Small intestine (tissue), 7 donors: ENCODE data around the gene CIB2. TPM values are rescaled to one million over a fixed set of nuclear protein-coding genes. Genes with fewer than 3 reads are reported as not detected.

ENCODE experiments used
- DNase-seq, 2 donors: peaks; one replicate each; pipeline versions ENCODE4 v3.0.0 to v3.0.0-alpha.2; 2013
- FAIRE-seq: peaks from 2 replicates; lab custom pipeline; 2012; peaks lifted over from hg19 to GRCh38; lab: Jason Lieb, UNC
- H3K27ac ChIP-seq, 3 donors: one replicate each; pipeline ENCODE4 v1.5.1; 2013; ENCODE audit warnings: low read length in 2 of 3, mild to moderate bottlenecking in 2 of 3, control low read depth in 1 of 3, inconsistent platforms in 1 of 3, low read depth in 1 of 3, moderate library complexity in 1 of 3
- H3K27me3 ChIP-seq, 3 donors: one replicate each; pipeline ENCODE4 v1.6.1; 2013; ENCODE audit warnings: low read length in 3 of 3, inconsistent platforms in 1 of 3; ENCODE audit not compliant: control insufficient read depth in 3 of 3, insufficient read depth in 3 of 3
- H3K36me3 ChIP-seq, 3 donors: one replicate each; pipeline ENCODE4 v1.6.1; 2013; ENCODE audit warnings: low read length in 3 of 3, inconsistent platforms in 1 of 3, low read depth in 1 of 3, mild to moderate bottlenecking in 1 of 3, moderate library complexity in 1 of 3; ENCODE audit not compliant: control insufficient read depth in 3 of 3, insufficient read depth in 2 of 3
- H3K4me1 ChIP-seq, 3 donors: one replicate each; pipeline ENCODE4 v1.6.1; 2013; ENCODE audit warnings: low read length in 2 of 3, inconsistent platforms in 1 of 3, low read depth in 1 of 3, mild to moderate bottlenecking in 1 of 3, moderate library complexity in 1 of 3; ENCODE audit not compliant: control insufficient read depth in 3 of 3, insufficient read depth in 2 of 3
- H3K4me3 ChIP-seq, 3 donors: one replicate each; pipeline ENCODE4 v1.5.1; 2013; ENCODE audit warnings: low read length in 3 of 3, control low read depth in 1 of 3, inconsistent platforms in 1 of 3, low read depth in 1 of 3, mild to moderate bottlenecking in 1 of 3, moderate library complexity in 1 of 3
- H3K9me3 ChIP-seq, 2 donors: one replicate each; pipeline ENCODE4 v1.6.1; 2013; ENCODE audit warnings: low read depth in 1 of 2, low read length in 1 of 2; ENCODE audit not compliant: control insufficient read depth in 2 of 2, insufficient read depth in 1 of 2
- WGBS, 3 donors: extraction: QIAGEN DNeasy Blood & Tissue Kit; methylation state at CpG; one replicate each; pipeline ENCODE4 v1.1.7; 2013; 5-methylcytosine and 5-hydroxymethylcytosine counted together
- polyA plus RNA-seq, 4 donors: library from polyadenylated mRNA; stranded (reverse) in 3 of 4; unstranded in 1 of 4; fragments of 200-250 nt in 3 of 4; fragments of 120-200 nt in 1 of 4; gene quantifications; one replicate each; pipeline versions ENCODE4 v1.2.1 to v1.2.3, GENCODE V29; 2013
- donor health status: healthy with polysubstance abuse.
- donor health status: control.
- donor health status: control.
- donor health status: Bipolar disorder and iron deficiency.
- donor health status: healthy.

The CIB2 gene
- polyA plus RNA-seq, 4 donors, result 12.7 to 143 (median 52.5) TPM

DNA sequence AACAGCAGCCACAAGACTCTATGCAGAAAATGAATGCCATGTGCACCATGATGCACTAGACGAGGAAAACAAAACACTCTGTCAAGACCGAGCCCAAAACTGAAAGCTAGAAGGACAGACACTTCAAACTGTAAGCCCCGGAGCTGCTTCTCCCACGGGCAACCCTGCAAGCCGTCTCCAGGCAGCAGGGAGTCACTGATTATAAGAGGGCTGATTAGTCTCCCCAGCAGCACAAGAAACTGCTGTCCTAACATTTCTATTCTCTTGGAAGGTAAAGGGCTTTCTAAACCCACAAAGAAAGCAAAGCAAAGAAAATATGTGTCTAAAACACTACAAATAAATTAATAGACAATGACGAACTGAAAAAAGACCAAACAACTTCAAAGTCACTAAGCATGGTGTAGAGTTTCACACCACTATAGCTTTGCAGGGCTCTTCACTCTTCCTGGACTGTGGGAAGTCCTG is 69.2 kb downstream of the CIB2 start:
- no peak for FAIRE-seq

GRCh38 chr15:78060232-78060631 is 71.0 kb downstream of the CIB2 start:
- peaks cover 0 to 18% (median 0%) of the 10 kb centered on the region in 3 donors for H3K36me3 ChIP-seq
- FAIRE-seq (no peak), DNase-seq (no peak)
- peaks cover 19 to 64% (median 53%) of the 10 kb centered on the region in 3 donors for H3K4me1 ChIP-seq
- H3K27me3 ChIP-seq, result no peaks in the 10 kb centered on the region
- H3K9me3 ChIP-seq, result no peaks in the 10 kb centered on the region
- 88 to 99% (median 95%) methylated on average over 5 of the region's 5 CpGs for WGBS, 3 donors
- peak overlapping the region in 1 of 3 donors; percentile 30 for H3K27ac ChIP-seq
- H3K4me3 ChIP-seq, result no peak overlapping the region

More for the DNA sequence above, 69.2 kb downstream of the CIB2 start:
- no peak overlapping the region for H3K4me3 ChIP-seq
- peak overlapping the region; percentile 22 to 62 (median 47) for H3K27ac ChIP-seq
- peaks cover 0 to 16% (median 0%) of the 10 kb centered on the region in 3 donors for H3K36me3 ChIP-seq
- DNase-seq, result peak; percentile 54 to 61
- H3K4me1 ChIP-seq, result peaks cover 10 to 65% (median 50%) of the 10 kb centered on the region in 3 donors
- no peaks in the 10 kb centered on the region for H3K9me3 ChIP-seq
- 2 to 3% (median 2%) methylated on average over 6 of the region's 6 CpGs for WGBS, 3 donors
- H3K27me3 ChIP-seq, result no peaks in the 10 kb centered on the region

- DNase-seq, result no peak
These were observed 72.0 kb downstream of the CIB2 start for GRCh38 chr15:78059110-78059839.

DNA sequence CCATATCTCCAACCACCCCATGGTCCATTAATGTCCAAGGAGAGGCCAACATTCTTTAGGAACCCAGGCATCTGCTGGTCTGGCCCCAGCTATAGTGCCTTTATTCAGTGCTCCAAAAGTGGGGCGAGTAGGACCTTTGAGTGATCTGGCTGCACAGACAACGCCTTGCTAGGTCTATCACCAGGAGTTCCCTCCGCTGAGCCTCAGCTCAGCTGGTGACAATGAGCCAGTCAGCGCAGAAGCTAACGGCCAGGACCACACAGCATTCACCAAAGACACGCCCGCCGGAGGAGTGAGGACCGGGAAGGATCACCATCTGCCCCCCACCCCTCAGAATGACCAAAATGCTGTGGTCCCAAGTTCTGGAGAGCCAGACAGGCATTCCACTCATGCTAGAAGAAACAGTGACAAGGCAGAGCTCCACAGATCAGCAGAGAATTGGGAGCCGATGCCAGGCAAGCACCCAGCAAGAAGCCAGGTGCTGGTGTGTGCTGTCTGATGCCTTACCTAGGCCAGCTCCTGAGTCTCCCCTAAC is 72.8 kb downstream of the CIB2 start:
- WGBS, 3 donors, result 86 to 90% (median 90%) methylated on average over 10 of the region's 10 CpGs
- H3K9me3 ChIP-seq, result no peaks in the 10 kb centered on the region
- H3K4me3 ChIP-seq, result no peak overlapping the region
- H3K27ac ChIP-seq, result peak overlapping the region in 2 of 3 donors; percentile 4 to 41
- DNase-seq (peak in 1 of 2 donors; percentile 3), FAIRE-seq (no peak)
- H3K4me1 ChIP-seq, result peaks cover 19 to 58% (median 47%) of the 10 kb centered on the region in 3 donors
- H3K36me3 ChIP-seq, result peaks cover 0 to 21% (median 0%) of the 10 kb centered on the region in 3 donors
- no peaks in the 10 kb centered on the region for H3K27me3 ChIP-seq

More at GRCh38 chr15:78059110-78059839, 72.0 kb downstream of the CIB2 start:
- Histone ChIP-seq H3K36me3 (peaks cover 0 to 19% (median 0%) of the 10 kb centered on the region in 3 donors), H3K4me1 (peaks cover 19 to 57% (median 51%) of the 10 kb centered on the region in 3 donors), H3K4me3 (no peak overlapping the region), H3K9me3 (no peaks in the 10 kb centered on the region), H3K27ac (peak overlapping the region in 2 of 3 donors; percentile 9 to 60), H3K27me3 (no peaks in the 10 kb centered on the region)
- FAIRE-seq, result no peak
- 67 to 78% (median 78%) methylated on average over 3 of the region's 3 CpGs for WGBS, 3 donors

DNA sequence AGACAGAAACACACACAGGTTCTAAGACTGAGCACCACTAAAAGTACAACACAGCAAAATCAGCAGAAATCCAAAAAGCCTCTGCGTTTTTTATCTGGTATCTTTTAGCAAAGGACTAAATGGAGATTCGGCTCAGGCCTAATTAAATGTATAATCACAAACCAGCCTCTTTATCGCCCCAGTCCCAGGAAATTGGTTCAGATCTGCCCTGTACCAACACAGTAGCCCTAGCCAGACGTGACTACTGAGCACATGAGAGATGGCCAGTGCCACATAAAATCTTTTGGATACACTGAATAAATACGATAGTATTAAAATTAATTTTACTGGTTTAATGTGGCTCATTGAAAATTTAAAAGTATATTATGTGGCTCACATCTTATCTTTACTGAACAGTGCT is 73.4 kb downstream of the CIB2 start:
- H3K4me1 ChIP-seq, result peaks cover 19 to 62% (median 43%) of the 10 kb centered on the region in 3 donors
- no peak for FAIRE-seq
- peak overlapping the region; percentile 9 to 50 (median 12) for H3K27ac ChIP-seq
- H3K4me3 ChIP-seq, result no peak overlapping the region
- DNase-seq, result no peak
- peaks cover 0 to 24% (median 0%) of the 10 kb centered on the region in 3 donors for H3K36me3 ChIP-seq
- H3K27me3 ChIP-seq, result no peaks in the 10 kb centered on the region
- H3K9me3 ChIP-seq, result no peaks in the 10 kb centered on the region
- WGBS, 3 donors, result 84 to 90% (median 85%) methylated on average over 5 of the region's 5 CpGs

DNA sequence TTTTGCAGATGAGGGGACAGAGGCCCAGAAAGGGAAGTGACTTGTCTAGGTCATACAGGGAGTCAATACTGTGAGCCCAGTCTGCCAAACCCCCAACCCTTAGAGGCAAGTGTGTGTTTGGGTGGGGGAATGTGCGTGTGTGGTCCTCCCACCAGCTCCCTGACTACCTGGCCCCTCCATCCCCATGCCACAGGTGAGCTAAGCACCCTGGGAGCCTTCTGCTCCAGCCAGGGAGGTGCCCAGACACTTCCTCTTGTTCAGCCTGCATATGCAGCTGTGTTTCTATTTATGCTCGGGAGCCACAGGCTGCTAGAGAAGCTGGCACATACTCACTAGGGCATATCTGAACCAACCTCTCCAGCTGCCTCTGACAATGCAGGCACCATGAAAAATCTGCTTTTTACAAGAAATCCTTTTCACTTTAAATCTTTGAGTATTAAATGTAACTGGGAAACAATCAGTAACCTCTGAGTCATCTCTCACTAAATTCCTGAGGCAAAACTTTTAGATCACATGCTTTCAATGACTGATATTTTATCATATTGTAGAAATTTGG is 74.5 kb downstream of the CIB2 start:
- Histone ChIP-seq H3K27me3 (no peaks in the 10 kb centered on the region), H3K4me3 (no peak overlapping the region), H3K9me3 (no peaks in the 10 kb centered on the region), H3K4me1 (peaks cover 22 to 65% (median 45%) of the 10 kb centered on the region in 3 donors), H3K27ac (peak overlapping the region; percentile 65 to 85 (median 74)), H3K36me3 (peaks cover 0 to 26% (median 0%) of the 10 kb centered on the region in 3 donors)
- WGBS, 3 donors, result 11 to 23% (median 13%) methylated on average over 2 of the region's 2 CpGs
- no peak for FAIRE-seq
- DNase-seq, result peak in 1 of 2 donors; percentile 40

DNA sequence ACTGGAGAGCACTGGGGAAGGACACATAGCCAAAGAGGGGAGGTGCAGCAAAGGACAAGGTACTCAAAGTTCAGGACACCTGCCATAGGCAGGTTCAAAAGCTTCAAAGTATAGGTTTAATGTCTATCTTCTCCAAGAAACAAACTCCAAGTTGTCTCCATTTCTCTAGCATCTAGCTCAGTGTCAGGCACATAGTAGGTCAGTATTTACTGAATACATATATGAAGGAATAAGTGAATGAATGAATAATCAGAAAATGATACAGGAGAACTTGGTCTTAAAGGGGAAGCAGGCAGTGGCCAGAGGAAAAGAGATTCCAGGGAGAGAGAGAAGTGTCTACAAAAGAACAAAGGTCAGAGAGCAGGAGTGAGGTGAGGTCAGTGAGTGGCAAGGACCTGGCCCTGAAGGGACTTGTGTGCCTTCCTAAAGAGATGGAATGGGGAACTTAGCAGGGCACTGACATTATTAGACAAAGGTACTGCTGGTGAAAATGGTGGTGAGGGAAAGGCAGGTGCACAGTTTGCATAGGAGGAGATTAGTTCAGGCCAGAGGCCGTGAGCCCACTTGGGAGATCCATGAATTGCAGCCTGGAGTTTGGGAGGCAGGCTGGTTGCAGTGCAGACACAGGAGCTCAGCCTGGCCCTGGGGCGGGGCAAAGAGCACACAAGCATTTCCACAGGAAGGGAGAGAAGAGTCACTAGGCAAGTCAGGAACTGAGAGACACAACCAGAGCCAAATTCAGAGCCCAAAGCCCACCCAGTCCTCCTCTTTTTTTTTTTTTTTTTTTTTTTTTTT is 75.1 kb downstream of the CIB2 start:
- no peak for FAIRE-seq
- no peaks in the 10 kb centered on the region for H3K9me3 ChIP-seq
- H3K27me3 ChIP-seq, result no peaks in the 10 kb centered on the region
- WGBS, 3 donors, result 14 to 28% (median 28%) methylated on average over 2 of the region's 2 CpGs
- H3K27ac ChIP-seq, result peak overlapping the region; percentile 65 to 85 (median 74)
- H3K36me3 ChIP-seq, result peaks cover 0 to 26% (median 0%) of the 10 kb centered on the region in 3 donors
- peaks cover 25 to 70% (median 50%) of the 10 kb centered on the region in 3 donors for H3K4me1 ChIP-seq
- peak; percentile 67 to 82 for DNase-seq
- no peak overlapping the region for H3K4me3 ChIP-seq
